Right lobe of liver (tissue), 4 donors: Measurements from ENCODE around the gene ARRDC1.

Experiments
- CTCF ChIP-seq, 4 donors: fragments of 200-600 bp in 3 of 4; fragments of 450-650 bp in 1 of 4; IDR thresholded peaks; one replicate each; pipeline versions ENCODE4 v1.5.1 to v1.8.0; 2016 to 2022; ENCODE audit warnings: antibody characterized with exemption in 4 of 4, mild to moderate bottlenecking in 2 of 4
- POLR2A ChIP-seq: fragments of 450-650 bp; IDR thresholded peaks from one replicate; pipeline ENCODE4 v1.6.1; 2017; ENCODE audit warnings: antibody characterized with exemption, mild to moderate bottlenecking
- donor health status: DM: no; HTN: no; CAD: no.
- donor health status: DM: no; HTN: no; CAD: no.
- donor health status: DM: no; HTN: yes; CAD: no.

- no peak for TF ChIP-seq CTCF (IDR thresholded peaks at IDR 0.05)
- no peak for TF ChIP-seq POLR2A
These were observed 52.1 kb downstream of the ARRDC1 start for GRCh38 chr9:137657606-137658005.
